Activated CD4-positive, alpha-beta memory T cell treated with anti-CD3 and anti-CD28 coated beads for 36 hours (primary cell): ENCODE results near the gene IFT80. TPM values are rescaled to one million over a fixed set of nuclear protein-coding genes. Genes with fewer than 3 reads are reported as not detected.

Source experiments
- CTCF ChIA-PET: fragments of 350-600 bp; sonication (Branson Sonifier 250); formaldehyde crosslinking; loops from one replicate; lab custom pipeline; 2021; ENCODE audit warnings: antibody characterized with exemption, inconsistent platforms; lab: Charles Lee
- POLR2A ChIA-PET: fragments of 350-600 bp; sonication (Branson Sonifier 250); formaldehyde crosslinking; loops from one replicate; lab custom pipeline; 2021; ENCODE audit warnings: antibody characterized with exemption; lab: Charles Lee
- DNase-seq: peaks from one replicate; pipeline ENCODE4 v3.0.0-alpha.2; 2020
- H3K27ac Mint-ChIP-seq: one replicate; pipeline ENCODE4 v1.8.0; 2021; ENCODE audit warnings: mixed read lengths
- H3K27me3 Mint-ChIP-seq: one replicate; pipeline ENCODE4 v1.8.0; 2021; ENCODE audit warnings: mixed read lengths
- H3K36me3 Mint-ChIP-seq: one replicate; pipeline ENCODE4 v1.8.0; 2021; ENCODE audit warnings: mixed read lengths
- H3K4me1 Mint-ChIP-seq: one replicate; pipeline ENCODE4 v1.8.0; 2021; ENCODE audit warnings: low read depth, mixed read lengths
- H3K4me3 Mint-ChIP-seq: one replicate; pipeline ENCODE4 v1.8.0; 2021; ENCODE audit warnings: mild to moderate bottlenecking, mixed read lengths
- H3K9me3 Mint-ChIP-seq: one replicate; pipeline ENCODE4 v1.8.0; 2021; ENCODE audit warnings: mixed read lengths
- intact Hi-C: fragments of 100-400 bp; cut with micrococcal nuclease; formaldehyde crosslinking; loops from one replicate; pipeline ENCODE4 v1.15.1; 2023
- total RNA-seq, 2 experiments: library from RNA; stranded (reverse); gene quantifications; one replicate each; pipeline ENCODE4 v1.2.3, GENCODE V29; 2021

IFT80 gene
- total RNA-seq, 2 experiments from 2014 or later, result 13.4 to 13.9 TPM

- intact Hi-C loops, result loop anchor here (5.0 kb wide), 1 partner anchor 413 kb away; the partner anchor contains the start of gene IL12A
- POLR2A ChIA-PET, result interaction anchor here (0.7 to 2.3 kb wide), 6 partner anchors 9 to 821 kb away, joined by 3 to 31 read pairs (median 6); partner anchors contain the start of genes IL12A, NMD3 and TRIM59
Observed at GRCh38 chr3:160400030-160400701, 1.1 kb upstream of the IFT80 start.

GRCh38 chr3:160398820-160399124 is 253 bp downstream of the IFT80 start:
- Mint-ChIP-seq H3K4me3 (peak overlapping the region; percentile 98), H3K4me1 (peaks cover 38% of the 10 kb centered on the region), H3K27me3 (peaks cover 4% of the 10 kb centered on the region), H3K9me3 (no peaks in the 10 kb centered on the region), H3K36me3 (peaks cover 40% of the 10 kb centered on the region), H3K27ac (peak overlapping the region; percentile 98)
- no peak for DNase-seq
- CTCF ChIA-PET, result interaction anchor here (1.0 to 1.1 kb wide), 2 partner anchors 16 to 1754 kb away, joined by 3 read pairs; partner anchors contain the start of gene GFM1
- intact Hi-C loops, result loop anchor here (1.0 to 5.0 kb wide), 7 partner anchors 15 to 1596 kb away; partner anchors contain the start of genes C3orf80, KPNA4, MFSD1 and TRIM59
- POLR2A ChIA-PET, result interaction anchor here (2.3 kb wide), 1 partner anchor 51 kb away, joined by 31 read pairs; the partner anchor contains the start of gene TRIM59

More at GRCh38 chr3:160400030-160400701, 1.1 kb upstream of the IFT80 start:
- Mint-ChIP-seq H3K27ac (peak overlapping the region; percentile 98), H3K4me1 (peaks cover 44% of the 10 kb centered on the region), H3K4me3 (peak overlapping the region; percentile 98), H3K36me3 (peaks cover 49% of the 10 kb centered on the region), H3K9me3 (no peaks in the 10 kb centered on the region), H3K27me3 (peaks cover 4% of the 10 kb centered on the region)
- CTCF ChIA-PET, result interaction anchor here (0.9 to 1.4 kb wide), 2 partner anchors 12 to 49 kb away, joined by 3 to 9 read pairs; partner anchors contain the start of gene TRIM59
- DNase-seq, result peak; percentile 46

DNA sequence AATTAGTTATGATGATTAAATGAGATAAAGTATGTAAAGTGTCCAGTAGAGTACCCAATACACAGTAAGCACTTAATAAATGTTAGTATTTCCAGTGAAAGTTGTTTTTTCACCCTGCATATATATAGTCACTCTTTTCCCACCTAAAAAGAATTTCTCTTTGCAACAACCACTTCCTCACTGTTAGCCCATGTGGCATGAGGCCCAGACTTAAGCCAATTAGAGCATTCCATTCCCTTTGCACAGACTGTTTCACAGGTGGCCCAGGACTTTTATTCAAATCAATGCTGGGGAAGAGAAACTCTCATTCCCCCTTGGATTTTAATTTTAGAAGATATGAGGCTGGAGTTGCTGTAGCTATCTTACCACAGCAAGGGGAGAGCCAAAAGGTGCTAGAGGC is 3.7 kb downstream of the IFT80 start:
- Mint-ChIP-seq H3K27me3 (peaks cover 4% of the 10 kb centered on the region), H3K4me3 (no peak overlapping the region), H3K36me3 (peaks cover 11% of the 10 kb centered on the region), H3K9me3 (no peaks in the 10 kb centered on the region), H3K4me1 (peaks cover 22% of the 10 kb centered on the region), H3K27ac (no peak overlapping the region)
- intact Hi-C loops, result loop anchor here (5.0 kb wide), 2 partner anchors 368 to 1593 kb away; partner anchors contain the start of gene MFSD1
- POLR2A ChIA-PET, result no interaction called here
- no peak for DNase-seq
- CTCF ChIA-PET, result interaction anchor here (0.9 kb wide), 1 partner anchor 18 kb away, joined by 3 read pairs; no protein-coding TSS in a partner anchor

- intact Hi-C loops, result no loop called here
- H3K9me3 Mint-ChIP-seq, result no peaks in the 10 kb centered on the region
- no peak for DNase-seq
- H3K27me3 Mint-ChIP-seq, result no peaks in the 10 kb centered on the region
- POLR2A ChIA-PET, result no interaction called here
- H3K36me3 Mint-ChIP-seq, result peaks cover 1% of the 10 kb centered on the region
- CTCF ChIA-PET, result no interaction called here
- H3K4me1 Mint-ChIP-seq, result peaks cover 18% of the 10 kb centered on the region
- H3K27ac Mint-ChIP-seq, result no peak overlapping the region
- no peak overlapping the region for H3K4me3 Mint-ChIP-seq
Observed at GRCh38 chr3:160394009-160394392, 5.0 kb downstream of the IFT80 start.

GRCh38 chr3:160393346-160394008 is 5.5 kb downstream of the IFT80 start:
- Mint-ChIP-seq H3K9me3 (no peaks in the 10 kb centered on the region), H3K27me3 (no peaks in the 10 kb centered on the region), H3K4me3 (no peak overlapping the region), H3K4me1 (peaks cover 15% of the 10 kb centered on the region), H3K36me3 (peaks cover 1% of the 10 kb centered on the region), H3K27ac (no peak overlapping the region)
- DNase-seq, result no peak
- ChIA-PET POLR2A (no interaction called here), CTCF (no interaction called here)
- intact Hi-C loops, result loop anchor here (2.0 kb wide), 1 partner anchor 21 kb away; no protein-coding TSS in a partner anchor

- intact Hi-C loops, result loop anchor here (2.0 kb wide), 1 partner anchor 20 kb away; no protein-coding TSS in a partner anchor
- ChIA-PET POLR2A (no interaction called here), CTCF (no interaction called here)
- Mint-ChIP-seq H3K4me3 (no peak overlapping the region), H3K4me1 (peaks cover 10% of the 10 kb centered on the region), H3K27me3 (no peaks in the 10 kb centered on the region), H3K9me3 (no peaks in the 10 kb centered on the region), H3K36me3 (peaks cover 1% of the 10 kb centered on the region), H3K27ac (no peak overlapping the region)
- DNase-seq, result no peak
Observed at GRCh38 chr3:160392798-160393197, 6.2 kb downstream of the IFT80 start.

DNA sequence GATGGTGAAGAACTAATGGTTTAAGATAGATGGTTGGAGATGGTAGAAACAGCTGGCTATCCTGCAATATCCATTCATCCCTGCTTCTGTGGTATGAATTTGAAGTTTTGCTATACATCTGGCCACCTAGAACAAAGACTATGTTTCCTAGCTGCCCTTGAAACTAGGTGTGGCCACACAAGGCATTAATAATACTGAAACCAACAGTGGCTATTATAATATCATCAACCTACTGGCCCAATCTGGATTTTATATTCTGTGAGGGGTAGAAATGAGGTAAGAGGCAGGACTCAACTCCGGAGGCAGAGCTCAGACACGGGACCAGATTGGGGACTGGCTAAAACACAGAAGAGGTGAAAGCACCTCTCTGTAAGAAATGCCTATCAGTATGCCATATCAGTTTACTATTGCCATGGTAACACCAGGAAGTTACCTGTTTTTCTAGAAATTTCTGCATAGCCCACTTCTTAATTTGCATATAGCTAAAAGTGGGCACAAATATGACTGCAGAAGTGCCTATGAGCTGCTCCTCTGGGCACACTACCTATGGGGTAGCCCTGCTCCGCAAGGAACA is 8.4 kb downstream of the IFT80 start:
- Mint-ChIP-seq H3K4me1 (peaks cover 2% of the 10 kb centered on the region), H3K27ac (no peak overlapping the region), H3K36me3 (peaks cover 1% of the 10 kb centered on the region), H3K27me3 (no peaks in the 10 kb centered on the region), H3K4me3 (no peak overlapping the region), H3K9me3 (no peaks in the 10 kb centered on the region)
- intact Hi-C loops, result no loop called here
- ChIA-PET POLR2A (no interaction called here), CTCF (interaction anchor here (1.0 kb wide), 1 partner anchor 22 kb away, joined by 4 read pairs; no protein-coding TSS in a partner anchor)
- DNase-seq, result no peak

- CTCF ChIA-PET, result no interaction called here
- no peak overlapping the region for H3K27ac Mint-ChIP-seq
- H3K9me3 Mint-ChIP-seq, result no peaks in the 10 kb centered on the region
- H3K36me3 Mint-ChIP-seq, result peaks cover 4% of the 10 kb centered on the region
- H3K27me3 Mint-ChIP-seq, result no peaks in the 10 kb centered on the region
- no peak overlapping the region for H3K4me3 Mint-ChIP-seq
- no peak for DNase-seq
- intact Hi-C loops, result no loop called here
- POLR2A ChIA-PET, result no interaction called here
- H3K4me1 Mint-ChIP-seq, result peaks cover 2% of the 10 kb centered on the region
Observed at GRCh38 chr3:160384639-160385318, 14.2 kb downstream of the IFT80 start.

DNA sequence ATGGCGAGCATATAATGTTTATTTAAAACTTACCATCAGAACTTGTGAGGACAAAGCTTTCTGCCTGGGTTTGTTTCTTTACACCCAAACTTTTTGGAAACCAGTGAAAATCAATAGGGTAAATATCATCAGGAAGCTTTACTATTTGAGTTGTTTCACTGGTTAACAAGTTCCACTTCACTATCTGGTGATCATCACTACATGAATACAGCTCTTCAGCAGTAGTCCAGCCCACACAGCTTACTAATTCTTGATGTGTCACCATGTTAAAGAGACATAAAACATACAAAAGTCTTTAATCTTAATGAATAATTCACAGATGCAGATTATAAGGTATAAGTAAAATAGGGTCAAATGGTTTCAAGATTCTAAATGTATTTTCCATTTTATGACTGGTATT is 17.6 kb downstream of the IFT80 start:
- ChIA-PET POLR2A (no interaction called here), CTCF (interaction anchor here (1.8 kb wide), 1 partner anchor 31 kb away, joined by 7 read pairs; no protein-coding TSS in a partner anchor)
- Mint-ChIP-seq H3K4me1 (peaks cover 2% of the 10 kb centered on the region), H3K27ac (no peak overlapping the region), H3K4me3 (no peak overlapping the region), H3K36me3 (peaks cover 9% of the 10 kb centered on the region), H3K27me3 (no peaks in the 10 kb centered on the region), H3K9me3 (no peaks in the 10 kb centered on the region)
- no peak for DNase-seq
- intact Hi-C loops, result no loop called here

DNA sequence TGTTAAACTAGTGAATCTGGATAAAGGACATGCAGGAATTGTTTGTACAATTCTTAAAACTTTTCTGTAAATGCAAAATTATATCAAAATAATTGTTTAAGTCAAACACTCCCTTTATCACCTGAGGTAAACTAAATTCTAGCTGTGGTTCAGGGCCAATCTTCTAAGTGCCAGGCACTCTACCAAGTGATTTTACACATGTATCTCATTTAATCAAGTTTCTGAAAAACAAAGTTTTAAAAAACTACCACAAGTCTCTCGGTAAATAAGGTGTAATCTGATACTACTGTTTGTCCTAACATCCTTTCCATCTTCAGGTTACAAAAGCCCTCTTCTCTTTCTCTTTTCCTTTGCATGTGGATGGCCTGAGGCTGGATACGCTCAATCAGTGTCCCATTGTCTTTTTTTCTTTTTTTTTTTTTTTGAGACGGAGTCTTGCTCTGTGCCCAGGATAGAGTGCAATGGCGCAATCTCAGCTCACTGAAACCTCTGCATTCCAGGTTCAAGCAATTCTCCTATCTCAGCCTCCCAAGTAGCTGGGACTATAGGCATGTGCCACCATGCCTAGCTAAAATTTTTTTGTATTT is 19.3 kb downstream of the IFT80 start:
- Mint-ChIP-seq H3K4me3 (no peak overlapping the region), H3K36me3 (peaks cover 11% of the 10 kb centered on the region), H3K4me1 (peaks cover 2% of the 10 kb centered on the region), H3K27ac (no peak overlapping the region), H3K9me3 (no peaks in the 10 kb centered on the region), H3K27me3 (no peaks in the 10 kb centered on the region)
- POLR2A ChIA-PET, result no interaction called here
- CTCF ChIA-PET, result no interaction called here
- no peak for DNase-seq
- intact Hi-C loops, result no loop called here

DNA sequence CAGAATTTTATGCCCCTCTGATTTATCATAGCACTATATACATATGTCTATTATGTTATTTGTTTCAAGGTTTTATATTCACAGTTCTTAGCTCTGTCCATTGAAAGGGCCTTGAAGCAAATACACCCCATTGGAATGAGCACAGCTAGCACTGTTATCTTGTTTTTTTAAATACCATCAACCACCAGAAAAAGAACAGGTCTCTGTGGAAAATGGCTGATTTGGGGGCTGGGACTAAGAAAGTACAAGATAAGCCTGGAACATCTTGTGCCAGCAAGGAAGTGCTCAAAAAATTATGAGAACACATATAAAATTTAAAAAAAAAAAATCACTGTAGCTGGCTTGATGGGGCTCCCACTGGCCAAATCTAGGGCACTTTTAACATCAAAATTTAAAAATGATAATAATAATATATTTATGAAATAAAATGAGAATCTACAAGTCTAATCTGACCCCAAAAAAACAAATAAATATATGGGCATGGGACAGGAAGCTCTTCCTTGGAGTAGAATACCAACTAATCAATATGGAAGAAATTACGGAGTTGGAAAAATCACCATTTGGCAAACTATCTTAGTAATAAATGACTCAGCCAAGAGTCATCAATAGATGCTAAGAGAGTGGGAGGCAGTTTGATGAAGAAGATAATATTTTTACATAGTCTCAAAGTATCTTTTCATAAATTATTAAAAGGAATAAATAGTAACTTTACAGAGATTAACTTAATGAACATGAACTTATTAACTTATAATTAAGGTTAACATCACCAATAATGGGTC is 20.5 kb downstream of the IFT80 start:
- Mint-ChIP-seq H3K4me1 (peaks cover 2% of the 10 kb centered on the region), H3K9me3 (no peaks in the 10 kb centered on the region), H3K4me3 (no peak overlapping the region), H3K36me3 (peaks cover 20% of the 10 kb centered on the region), H3K27me3 (no peaks in the 10 kb centered on the region), H3K27ac (no peak overlapping the region)
- intact Hi-C loops, result no loop called here
- ChIA-PET CTCF (no interaction called here), POLR2A (no interaction called here)
- DNase-seq, result no peak
